ENCODE data around the gene MS4A3. TPM values are rescaled to one million over a fixed set of nuclear protein-coding genes. Genes with fewer than 3 reads are reported as not detected.
"Not testable (repeated sequence)": the region's sequence is repeated elsewhere in the genome, so short reads cannot be mapped to it uniquely, and the experiment has no call there.

The MS4A3 gene
- total RNA-seq, 1 experiment from 2014 or later: not detected

- Mint-ChIP-seq H3K4me3 (no peak overlapping the region), H3K27me3 (ENCODE audit: low read depth) (no peaks in the 10 kb centered on the region), H3K4me1 (no peaks in the 10 kb centered on the region), H3K27ac (no peak overlapping the region), H3K36me3 (peaks cover 10% of the 10 kb centered on the region), H3K9me3 (peaks cover 9% of the 10 kb centered on the region)
- CTCF ChIA-PET: no interaction called here
- POLR2A ChIA-PET: no interaction called here
- no peak for TF ChIP-seq JUN (CRISPR knock-in tag; IDR thresholded peaks at IDR 0.05)
- no peak for TF ChIP-seq HMGXB4 (CRISPR knock-in tag; IDR thresholded peaks at IDR 0.05)
- no peak for TF ChIP-seq JAZF1 (CRISPR knock-in tag; IDR thresholded peaks at IDR 0.05)
- no peak for TF ChIP-seq ESRRA (CRISPR knock-in tag; IDR thresholded peaks at IDR 0.05; ENCODE audit: borderline replicate concordance)
- no peak for TF ChIP-seq TP53 (CRISPR knock-in tag; IDR thresholded peaks at IDR 0.05)
- TF ChIP-seq KAT7 (CRISPR knock-in tag; IDR thresholded peaks at IDR 0.05; ENCODE audit: borderline replicate concordance): no peak
- no peak for TF ChIP-seq ATF3 (CRISPR knock-in tag; conservative IDR thresholded peaks at IDR 0.05)
- no peak for TF ChIP-seq CDX4 (CRISPR knock-in tag; IDR thresholded peaks at IDR 0.05; ENCODE audit: borderline replicate concordance)
- TF ChIP-seq NFYB (CRISPR knock-in tag; conservative IDR thresholded peaks at IDR 0.05; ENCODE audit: low read depth): no peak
- ATAC-seq: no peak
- no peak for DNase-seq (ENCODE audit: low spot score)
These were observed 13.0 kb downstream of the MS4A3 start for GRCh38 chr11:60069450-60069849.

- H3K4me3 Mint-ChIP-seq; H3K4me1 Mint-ChIP-seq; ATAC-seq; H3K27ac Mint-ChIP-seq; H3K27me3 Mint-ChIP-seq (ENCODE audit: low read depth); DNase-seq (ENCODE audit: low spot score); POLR2A ChIA-PET; H3K36me3 Mint-ChIP-seq; CTCF ChIA-PET: not testable (repeated sequence)
- H3K9me3 Mint-ChIP-seq: peaks cover 17% of the 10 kb centered on the region
These were observed 15.2 kb downstream of the MS4A3 start for GRCh38 chr11:60071644-60072043.

GRCh38 chr11:60077216-60077817 lies 20.9 kb downstream of the MS4A3 start:
- H3K36me3 Mint-ChIP-seq: peaks cover 7% of the 10 kb centered on the region
- no peak for ATAC-seq
- H3K4me1 Mint-ChIP-seq: peaks cover 6% of the 10 kb centered on the region
- no peak overlapping the region for H3K27ac Mint-ChIP-seq
- ChIA-PET POLR2A (no interaction called here), CTCF (no interaction called here)
- peaks cover 25% of the 10 kb centered on the region for H3K9me3 Mint-ChIP-seq
- DNase-seq (ENCODE audit: low spot score): no peak
- no peak overlapping the region for H3K4me3 Mint-ChIP-seq
- no peaks in the 10 kb centered on the region for H3K27me3 Mint-ChIP-seq (ENCODE audit: low read depth)
- TF ChIP-seq ESRRA (CRISPR knock-in tag; IDR thresholded peaks at IDR 0.05; ENCODE audit: borderline replicate concordance) (no peak), CDX4 (CRISPR knock-in tag; IDR thresholded peaks at IDR 0.05; ENCODE audit: borderline replicate concordance) (no peak), ELF4 (CRISPR knock-in tag; IDR thresholded peaks at IDR 0.05; ENCODE audit: low read depth) (no peak), ZNF281 (CRISPR knock-in tag; IDR thresholded peaks at IDR 0.05) (no peak), PREB (CRISPR knock-in tag; IDR thresholded peaks at IDR 0.05; ENCODE audit: borderline replicate concordance) (no peak), ERG (CRISPR knock-in tag; IDR thresholded peaks at IDR 0.05) (no peak), E2F4 (CRISPR knock-in tag; IDR thresholded peaks at IDR 0.05; ENCODE audit: borderline replicate concordance, low read depth) (no peak), E2F1 (CRISPR knock-in tag; IDR thresholded peaks at IDR 0.05) (no peak), TCF7 (CRISPR knock-in tag; IDR thresholded peaks at IDR 0.05; ENCODE audit: low read depth) (no peak), MYBL2 (CRISPR knock-in tag; IDR thresholded peaks at IDR 0.05) (no peak), ZNF396 (CRISPR knock-in tag; IDR thresholded peaks at IDR 0.05; ENCODE audit: borderline replicate concordance) (no peak)
